Fibroblast of villous mesenchyme (primary cell): Measurements from ENCODE around the gene CSNK1A1L. TPM values are rescaled to one million over a fixed set of nuclear protein-coding genes. Genes with fewer than 3 reads are reported as not detected.

Experiments used
- DNase-seq: peaks from one replicate; pipeline ENCODE4 v3.0.0-alpha.2; 2010; ENCODE audit warnings: low read depth
- H3K4me3 ChIP-seq: 2 replicates; pipeline ENCODE4 v1.5.1; 2011; ENCODE audit warnings: low read depth, mild to moderate bottlenecking, low read length
- total RNA-seq: library from RNA; depleted of rRNA; stranded (reverse); fragments of >200 nt; gene quantifications from 2 replicates; pipeline ENCODE4 v1.2.3, GENCODE V29; 2012
- TF ChIP-seq, protein P1 (sequence below): IDR thresholded peaks from 2 replicates; pipeline ENCODE4 v1.5.1; 2012; ENCODE audit warnings: low read depth, mild to moderate bottlenecking, low read length; ENCODE audit not compliant: insufficient read depth

The CSNK1A1L gene
- total RNA-seq, 1 donor = not detected

DNA sequence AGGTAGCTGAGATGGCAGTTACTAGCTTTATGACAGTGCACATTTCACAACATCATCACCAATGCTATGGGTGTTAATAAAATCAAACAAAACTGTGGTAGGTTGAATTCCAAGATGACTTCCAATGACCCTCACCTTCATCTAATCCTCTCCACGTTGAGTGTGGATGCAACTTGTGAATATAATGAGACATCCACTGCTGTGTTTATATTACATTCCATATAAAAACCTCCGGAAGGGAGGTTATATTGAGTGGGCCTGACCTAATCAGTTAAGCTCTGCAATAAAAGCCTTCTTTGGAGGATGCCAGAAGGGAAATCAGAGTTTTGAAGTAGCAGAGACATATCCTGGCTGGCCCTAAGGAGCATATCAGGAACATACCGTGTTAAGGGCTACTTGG lies 25.6 kb upstream of the CSNK1A1L start:
- no peak overlapping the region for H3K4me3 ChIP-seq
- TF ChIP-seq, protein P1, sequence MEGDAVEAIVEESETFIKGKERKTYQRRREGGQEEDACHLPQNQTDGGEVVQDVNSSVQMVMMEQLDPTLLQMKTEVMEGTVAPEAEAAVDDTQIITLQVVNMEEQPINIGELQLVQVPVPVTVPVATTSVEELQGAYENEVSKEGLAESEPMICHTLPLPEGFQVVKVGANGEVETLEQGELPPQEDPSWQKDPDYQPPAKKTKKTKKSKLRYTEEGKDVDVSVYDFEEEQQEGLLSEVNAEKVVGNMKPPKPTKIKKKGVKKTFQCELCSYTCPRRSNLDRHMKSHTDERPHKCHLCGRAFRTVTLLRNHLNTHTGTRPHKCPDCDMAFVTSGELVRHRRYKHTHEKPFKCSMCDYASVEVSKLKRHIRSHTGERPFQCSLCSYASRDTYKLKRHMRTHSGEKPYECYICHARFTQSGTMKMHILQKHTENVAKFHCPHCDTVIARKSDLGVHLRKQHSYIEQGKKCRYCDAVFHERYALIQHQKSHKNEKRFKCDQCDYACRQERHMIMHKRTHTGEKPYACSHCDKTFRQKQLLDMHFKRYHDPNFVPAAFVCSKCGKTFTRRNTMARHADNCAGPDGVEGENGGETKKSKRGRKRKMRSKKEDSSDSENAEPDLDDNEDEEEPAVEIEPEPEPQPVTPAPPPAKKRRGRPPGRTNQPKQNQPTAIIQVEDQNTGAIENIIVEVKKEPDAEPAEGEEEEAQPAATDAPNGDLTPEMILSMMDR = no peak
- DNase-seq = peak; percentile 81

DNA sequence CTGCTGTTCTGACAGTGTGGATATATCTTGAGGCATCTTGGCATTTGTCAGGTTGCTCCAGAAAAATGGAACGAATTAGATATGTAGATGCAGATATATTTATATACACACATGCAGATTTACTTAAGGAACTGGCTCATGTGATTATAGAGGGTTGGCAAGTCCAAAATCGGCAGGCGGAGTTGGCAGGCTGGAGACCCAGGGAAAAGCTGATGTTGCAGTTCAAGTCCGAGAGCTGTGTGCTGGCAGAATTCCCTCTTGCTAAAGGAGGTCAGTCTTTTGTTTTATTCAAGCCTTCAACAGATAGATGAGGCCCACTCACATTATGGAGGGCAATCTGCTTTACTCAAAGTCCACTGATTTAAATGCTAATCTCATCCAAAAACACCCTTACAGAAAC lies 24.4 kb upstream of the CSNK1A1L start:
- no peak overlapping the region for H3K4me3 ChIP-seq
- no peak for DNase-seq
- TF ChIP-seq, protein P1 = no peak

DNA sequence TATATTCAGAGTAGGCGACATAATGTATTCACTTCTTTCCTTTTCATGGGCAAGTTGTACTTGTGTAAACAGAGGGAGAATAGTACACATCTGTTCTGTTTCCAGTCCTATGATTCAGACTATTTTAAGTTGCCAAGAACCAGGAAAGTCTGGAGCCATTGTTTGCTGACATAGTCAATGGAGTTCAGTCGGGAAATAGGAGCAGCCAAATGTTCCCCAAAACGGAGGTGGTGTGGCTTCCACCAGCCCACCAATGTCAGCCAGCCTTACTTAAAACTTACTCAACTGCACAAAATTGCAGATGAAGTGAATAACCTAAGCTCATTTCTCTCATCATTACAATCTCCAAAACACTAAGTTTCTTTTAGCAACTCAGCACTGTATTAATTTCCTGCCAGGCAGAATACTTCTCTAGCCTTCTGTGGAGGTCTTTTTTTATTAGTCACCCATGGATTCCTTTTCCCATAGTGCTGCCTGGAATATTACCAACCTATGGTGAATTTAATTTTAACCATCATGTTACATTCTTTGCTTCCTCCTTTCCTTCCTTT lies 22.3 kb upstream of the CSNK1A1L start:
- no peak overlapping the region for H3K4me3 ChIP-seq
- TF ChIP-seq, protein P1 = no peak
- peak; percentile 68 for DNase-seq

DNA sequence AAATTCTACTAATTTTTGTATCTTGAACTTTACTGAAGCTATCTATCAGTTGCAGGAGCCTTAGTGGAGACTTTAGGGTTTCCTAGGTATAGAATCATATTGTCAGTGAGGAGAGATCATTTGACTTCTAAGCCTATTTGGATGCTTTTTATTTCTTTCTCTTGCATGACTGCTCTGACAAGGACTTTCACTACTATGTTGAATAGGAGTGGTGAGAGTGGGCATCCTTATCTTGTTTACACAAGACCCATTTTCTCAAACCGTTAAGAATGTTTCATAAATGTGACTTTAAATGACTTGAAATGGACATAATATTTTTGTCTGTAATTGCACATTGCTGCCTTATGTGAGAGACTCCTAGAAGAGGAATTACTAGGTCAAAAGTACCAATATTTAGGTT lies 17.9 kb upstream of the CSNK1A1L start:
- no peak for DNase-seq
- TF ChIP-seq, protein P1 = no peak

DNA sequence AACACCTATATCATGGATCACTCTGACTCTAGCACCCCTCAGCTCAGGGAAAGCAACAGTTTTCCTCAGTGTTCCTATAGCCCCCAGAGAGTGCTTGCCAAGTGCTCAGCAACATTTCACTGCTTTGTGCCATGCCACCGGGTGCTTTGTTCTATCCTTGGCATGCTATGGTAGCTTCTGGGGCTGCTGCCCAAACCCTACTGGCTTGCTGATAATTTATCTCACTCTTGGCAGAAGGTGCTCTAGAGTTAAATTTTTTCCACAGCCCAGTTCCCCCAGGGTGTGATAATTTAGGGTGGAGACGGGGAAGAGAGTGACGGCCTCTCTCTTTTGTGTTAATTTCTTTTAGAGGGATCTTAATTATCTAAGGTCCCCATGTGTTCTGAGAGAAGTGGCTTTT lies 12.6 kb upstream of the CSNK1A1L start:
- TF ChIP-seq, protein P1 = no peak
- no peak for DNase-seq
- no peak overlapping the region for H3K4me3 ChIP-seq

More for the DNA sequence above, 17.9 kb upstream of the CSNK1A1L start:
- no peak overlapping the region for H3K4me3 ChIP-seq

DNA sequence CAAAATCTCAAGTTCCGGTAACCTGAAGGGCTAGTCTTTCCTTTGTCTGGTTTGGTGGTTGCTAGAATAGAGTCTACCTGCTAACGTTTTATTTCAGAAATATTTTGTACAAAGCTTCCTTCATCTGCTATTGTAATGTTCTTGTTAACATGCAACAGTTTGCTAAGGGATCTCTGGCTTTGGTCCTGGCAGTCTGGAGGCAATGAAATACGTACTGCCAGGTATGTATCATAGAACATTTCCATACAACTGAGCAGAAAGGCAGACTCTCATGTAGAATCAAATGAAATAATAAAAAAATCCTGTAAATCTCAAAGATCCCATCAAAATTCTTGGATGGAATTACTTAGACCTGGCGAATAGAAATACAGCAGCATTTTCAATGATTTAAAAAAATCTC lies 8.8 kb upstream of the CSNK1A1L start:
- TF ChIP-seq, protein P1 = no peak
- no peak overlapping the region for H3K4me3 ChIP-seq
- no peak for DNase-seq

DNA sequence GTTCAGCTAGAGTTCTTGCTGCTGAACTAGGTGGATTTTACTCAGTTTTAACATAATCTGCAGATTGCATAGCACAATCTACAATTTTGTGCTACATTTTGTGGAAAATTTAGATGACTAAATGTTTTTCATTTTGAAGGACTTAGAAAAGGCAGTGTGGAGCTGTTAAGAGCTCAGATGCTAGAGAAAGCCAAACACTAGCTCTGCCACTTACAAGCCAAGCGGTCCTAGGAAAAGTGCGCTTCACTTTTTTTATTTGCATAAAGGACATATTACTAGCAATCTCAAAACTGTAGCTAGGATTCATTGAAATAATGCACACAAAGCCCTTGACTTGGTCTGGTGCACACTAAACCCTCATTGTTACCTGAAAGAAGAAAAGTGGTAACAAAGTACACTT lies 8.1 kb upstream of the CSNK1A1L start:
- TF ChIP-seq, protein P1 = no peak
- no peak overlapping the region for H3K4me3 ChIP-seq
- DNase-seq = no peak
